A673 (cell line): ENCODE data around the gene OR9G4.

ENCODE experiments used
- CTCF ChIP-seq: fragments of 300-800, 200-600 bp; sonication (generic); conservative IDR thresholded peaks from 2 replicates; pipeline ENCODE4 v1.5.1; 2017; ENCODE audit warnings: low read depth, mild to moderate bottlenecking, antibody characterized with exemption, low read length, moderate library complexity, mixed read lengths
- EZH2 ChIP-seq: fragments of 200-600 bp; sonication (generic); IDR thresholded peaks from 2 replicates; pipeline ENCODE4 v1.6.1; 2017; ENCODE audit warnings: borderline replicate concordance, low read depth, mild to moderate bottlenecking, mixed read lengths, antibody characterized with exemption, low read length; ENCODE audit not compliant: poor library complexity, severe bottlenecking

GRCh38 chr11:56740886-56741285, 7.6 kb downstream of the OR9G4 start:
- TF ChIP-seq CTCF (no peak), EZH2 (no peak)
